ENCODE measurements around the gene ETV1.
"Not testable (repeated sequence)": the region's sequence is repeated elsewhere in the genome, so short reads cannot be mapped to it uniquely, and the experiment has no call there.

DNA sequence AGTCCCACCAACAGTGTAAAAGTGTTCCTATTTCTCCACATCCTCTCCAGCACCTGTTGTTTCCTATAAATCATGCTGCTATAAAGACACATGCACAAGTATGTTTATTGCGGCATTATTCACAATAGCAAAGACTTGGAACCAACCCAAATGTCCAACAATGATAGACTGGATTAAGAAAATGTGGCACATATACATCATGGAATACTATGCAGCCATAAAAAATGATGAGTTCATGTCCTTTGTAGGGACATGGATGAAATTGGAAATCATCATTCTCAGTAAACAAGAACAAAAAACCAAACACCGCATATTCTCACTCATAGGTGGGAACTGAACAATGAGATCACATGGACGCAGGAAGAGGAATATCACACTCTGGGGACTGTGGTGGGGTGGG lies 71.1 kb downstream of the ETV1 start:
- TF ChIP-seq YY1 (IDR thresholded peaks at IDR 0.05; ENCODE audit: insufficient read depth, insufficient read length); SUZ12 (IDR thresholded peaks at IDR 0.05; ENCODE audit: extremely low read depth, insufficient read depth, insufficient read length); ZNF274 (IDR thresholded peaks at IDR 0.05; ENCODE audit: low read depth, low read length): not testable (repeated sequence)

All from NT2/D1 (cell line).